Erythroblast (primary cell): ENCODE results near the gene CRHR1.

Experiments used
- GATA1 ChIP-seq: IDR thresholded peaks from 2 replicates; pipeline ENCODE4 v1.6.1; 2011; ENCODE audit warnings: low read depth, mild to moderate bottlenecking, control low read depth, low read length, moderate library complexity
- POLR2A ChIP-seq: IDR thresholded peaks from 2 replicates; pipeline ENCODE4 v1.6.1; 2011; ENCODE audit warnings: mild to moderate bottlenecking, low read length

DNA sequence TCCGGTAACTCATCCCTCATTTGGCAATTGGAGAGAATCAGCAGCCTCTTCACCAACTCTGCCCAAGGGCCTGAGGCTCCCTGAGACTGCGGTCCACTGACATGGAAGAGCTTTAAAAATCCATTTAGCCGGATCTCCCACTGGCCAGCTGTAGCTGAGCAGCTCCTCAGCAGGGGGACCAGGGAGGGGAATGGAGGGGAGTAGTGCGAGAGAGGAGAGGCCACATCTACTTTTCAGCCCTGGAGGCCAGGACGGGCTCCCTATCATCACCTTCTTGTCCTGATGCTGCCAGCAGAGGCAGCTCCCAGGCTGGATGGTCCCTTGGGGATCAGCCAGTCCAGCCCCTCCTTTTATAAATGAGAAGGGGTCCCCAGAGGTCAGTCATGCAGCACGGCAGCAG, 35.5 kb downstream of the CRHR1 start:
- TF ChIP-seq POLR2A (no peak), GATA1 (no peak)
